ENCODE measurements around the gene TTYH2.
"Not testable (repeated sequence)": the region's sequence is repeated elsewhere in the genome, so short reads cannot be mapped to it uniquely, and the experiment has no call there.

Gene TTYH2

DNA sequence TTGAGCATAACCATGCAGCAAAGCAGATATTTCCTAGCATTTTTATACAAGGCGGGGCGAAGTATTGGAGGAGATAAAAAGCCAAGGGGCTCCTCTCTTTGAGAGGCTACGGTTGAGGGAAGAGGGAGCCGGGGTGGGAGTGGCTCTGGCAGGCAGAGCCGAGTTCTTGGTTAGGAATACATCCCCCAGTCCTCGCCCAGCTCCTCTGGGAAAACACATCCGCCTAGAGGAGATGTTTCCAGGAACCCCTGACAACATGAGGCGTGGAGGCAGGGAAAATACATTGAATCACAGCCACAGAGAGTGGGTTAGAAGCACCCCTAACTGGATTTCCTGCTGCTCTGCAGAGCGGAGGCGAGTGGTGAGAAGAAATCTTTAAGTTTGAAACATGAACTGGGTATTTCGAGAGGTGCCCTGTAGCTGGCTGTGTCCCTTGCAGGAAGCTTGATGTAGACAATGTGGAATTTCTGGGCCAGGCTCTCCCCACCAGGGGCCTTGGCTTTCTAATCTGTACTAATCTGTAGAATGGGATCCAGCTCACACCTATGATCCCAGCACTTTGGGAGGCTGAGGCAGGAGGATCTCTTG lies 27.3 kb downstream of the TTYH2 start:
- DNase-seq, result no peak

DNA sequence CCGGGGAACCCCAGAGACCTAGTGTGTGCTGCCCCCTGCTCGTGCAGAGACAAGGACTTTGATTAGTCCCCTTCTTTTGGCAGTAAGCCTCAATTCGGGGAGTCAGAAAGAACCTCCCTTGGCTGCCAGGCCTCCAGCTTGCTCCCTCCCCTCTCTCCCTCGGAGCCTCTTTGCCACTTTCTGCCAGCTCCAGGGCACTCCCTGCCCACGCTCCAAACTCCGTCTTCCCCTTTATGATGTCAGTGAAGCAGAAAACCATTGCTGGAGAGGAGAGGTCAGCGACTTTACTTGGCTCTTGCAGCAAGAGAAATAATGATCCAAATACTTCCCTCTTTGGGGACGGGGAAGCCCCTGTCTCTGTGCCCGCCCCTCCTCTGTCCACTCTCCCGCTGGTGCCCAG lies 28.1 kb downstream of the TTYH2 start:
- DNase-seq, result no peak

DNA sequence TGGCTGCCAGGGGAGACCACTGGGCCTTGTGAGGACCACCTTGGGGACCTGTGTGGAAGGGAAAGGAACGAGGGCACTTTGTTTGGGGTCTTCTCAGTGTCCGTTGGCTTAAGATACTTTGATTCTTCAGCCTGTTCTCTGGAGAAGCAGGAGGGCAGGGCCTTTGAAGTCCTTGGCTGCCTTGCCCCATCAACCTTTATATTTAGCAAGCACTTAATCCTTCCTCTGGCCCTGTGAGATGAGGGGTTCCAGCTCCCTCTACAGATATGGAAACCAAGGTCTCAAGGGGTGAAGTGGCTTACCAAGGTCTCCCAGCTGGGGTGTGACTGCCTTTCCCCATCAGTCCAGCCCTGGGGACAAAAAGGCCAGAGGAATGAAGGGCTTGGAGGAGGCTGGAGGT lies 28.5 kb downstream of the TTYH2 start:
- DNase-seq, result no peak

DNA sequence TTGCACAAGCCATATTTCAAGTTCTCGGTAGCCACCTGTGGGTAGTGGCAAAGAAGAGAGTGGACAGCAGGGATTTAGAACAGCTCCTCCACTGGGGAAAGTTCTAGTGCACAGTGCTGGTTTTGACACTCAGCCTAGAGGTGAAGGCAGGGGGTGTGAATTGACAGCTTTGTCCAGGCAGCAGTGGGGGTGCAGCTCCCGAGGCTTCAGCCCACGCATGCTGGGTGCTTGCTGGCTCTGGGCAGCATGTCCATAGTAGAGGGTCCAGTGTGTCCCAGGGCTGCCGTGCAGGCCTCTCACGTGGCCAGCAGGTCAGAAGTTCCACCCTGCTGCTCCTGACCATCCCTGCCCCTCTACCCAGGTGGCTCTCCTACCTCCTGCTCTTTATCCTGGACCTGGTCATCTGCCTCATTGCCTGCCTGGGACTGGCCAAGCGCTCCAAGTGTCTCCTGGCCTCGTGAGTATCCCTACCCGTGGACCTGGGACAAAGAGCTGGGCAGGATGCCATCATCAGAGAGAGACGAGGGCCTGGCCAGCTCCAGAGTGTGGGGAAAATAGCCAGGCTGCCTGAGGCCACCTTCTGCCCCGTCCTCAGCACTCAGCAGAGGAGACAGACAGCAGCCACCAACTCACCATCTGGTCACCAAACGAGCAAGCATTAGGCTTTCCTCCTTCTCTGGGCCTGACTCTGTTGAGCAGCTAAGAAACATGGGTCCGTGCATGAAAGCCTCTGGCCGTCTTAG lies 29.8 kb downstream of the TTYH2 start:
- DNase-seq, result no peak

DNA sequence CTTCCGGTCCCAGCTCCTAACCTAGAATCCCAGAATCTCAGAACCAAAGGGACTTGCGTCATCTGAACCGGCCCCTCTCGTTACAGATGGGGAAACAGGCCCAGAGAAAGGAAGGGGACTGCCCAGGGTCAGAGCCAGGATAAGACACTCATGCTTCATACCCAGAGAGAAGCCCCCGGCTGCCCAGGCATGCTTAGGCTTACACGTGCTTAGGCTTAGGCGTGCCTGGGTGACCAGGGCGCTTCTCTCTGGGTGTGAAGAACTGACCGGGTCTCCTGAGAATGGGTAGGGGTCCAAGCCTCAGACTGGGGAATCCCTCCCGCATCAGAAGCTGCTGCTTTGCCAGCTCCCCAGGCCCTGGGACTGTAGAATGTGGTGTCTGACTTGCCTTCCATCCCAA lies 30.8 kb downstream of the TTYH2 start:
- no peak for DNase-seq

- DNase-seq, result no peak
Observed at GRCh38 chr17:74244548-74244947, 31.2 kb downstream of the TTYH2 start.

- DNase-seq, result no peak
Observed at GRCh38 chr17:74245145-74245831, 31.9 kb downstream of the TTYH2 start.

DNA sequence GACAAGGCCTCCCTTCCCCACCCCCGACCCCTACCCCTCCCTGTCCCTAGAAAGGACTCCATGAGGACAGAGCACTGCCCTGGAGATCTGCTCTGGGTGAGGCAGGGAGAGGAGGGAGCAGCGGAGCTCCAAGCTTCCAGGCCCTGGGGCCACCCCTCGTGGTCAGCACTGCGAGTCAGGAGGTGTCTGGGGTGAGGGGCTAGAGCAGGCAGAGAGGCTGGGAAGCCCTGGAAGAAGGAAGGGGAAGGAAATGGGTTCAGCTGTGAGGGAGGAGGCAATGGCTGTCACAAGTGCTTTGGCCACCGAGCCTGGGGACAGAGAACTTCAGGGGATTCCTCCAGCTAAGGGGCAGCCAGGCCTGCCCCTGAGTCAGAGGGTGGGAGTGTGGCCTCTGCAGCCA lies 32.5 kb downstream of the TTYH2 start:
- no peak for DNase-seq

- DNase-seq, result no peak
Observed at GRCh38 chr17:74249590-74250270, 36.4 kb downstream of the TTYH2 start.

DNA sequence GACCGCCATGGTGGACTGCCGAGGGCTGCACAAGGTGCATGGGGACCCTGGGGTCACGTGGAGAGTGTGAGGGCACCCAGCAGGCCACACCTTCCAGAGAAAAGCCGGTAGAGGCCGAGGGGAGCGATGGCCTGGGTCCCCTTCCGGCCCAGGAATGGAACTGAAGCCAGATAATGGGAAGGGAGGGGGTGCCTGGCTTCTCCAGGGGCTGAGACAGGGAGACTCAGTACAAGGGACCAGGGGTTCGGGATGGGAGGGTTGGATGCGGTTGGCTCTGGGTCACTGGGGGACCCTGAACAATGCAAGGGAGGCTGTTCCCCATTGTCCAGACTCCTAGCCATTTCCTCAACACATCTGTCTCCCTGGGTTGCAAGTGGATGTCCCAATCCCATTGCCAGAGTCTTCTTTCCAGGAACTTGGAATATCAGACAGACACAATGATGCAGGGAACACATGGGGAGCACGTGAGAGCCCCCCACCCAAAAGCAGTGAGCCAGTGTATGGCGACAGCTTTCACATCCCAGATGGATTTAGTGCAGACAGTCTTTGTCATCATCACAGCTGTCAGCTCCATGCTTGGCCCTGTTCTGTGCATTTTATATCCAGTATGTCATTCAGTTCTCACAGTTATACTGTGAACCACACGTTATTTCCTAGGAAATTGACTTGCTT lies 37.1 kb downstream of the TTYH2 start:
- no peak for DNase-seq

DNA sequence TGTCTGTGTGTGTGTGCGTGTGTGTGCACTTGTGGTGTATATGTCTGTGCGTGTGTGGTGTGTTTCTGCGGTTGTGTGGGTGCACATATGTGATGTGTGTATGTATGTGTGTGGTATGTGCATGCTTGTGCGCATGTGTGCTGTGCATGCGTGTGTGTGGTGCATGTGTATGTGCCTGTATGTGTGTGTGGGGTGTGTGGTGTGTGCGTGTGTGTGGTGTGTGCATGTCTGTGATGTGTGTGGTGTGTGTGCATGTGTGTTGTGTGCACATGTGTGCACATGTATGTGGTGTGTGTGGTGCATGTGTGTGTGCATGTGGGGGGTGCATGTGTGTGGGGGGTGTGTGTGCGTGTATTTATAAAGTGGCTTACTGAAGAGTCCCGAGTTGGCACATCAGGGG lies 37.7 kb downstream of the TTYH2 start:
- DNase-seq, result no peak

GRCh38 chr17:74251569-74251968 lies 38.2 kb downstream of the TTYH2 start:
- DNase-seq, result no peak

DNA sequence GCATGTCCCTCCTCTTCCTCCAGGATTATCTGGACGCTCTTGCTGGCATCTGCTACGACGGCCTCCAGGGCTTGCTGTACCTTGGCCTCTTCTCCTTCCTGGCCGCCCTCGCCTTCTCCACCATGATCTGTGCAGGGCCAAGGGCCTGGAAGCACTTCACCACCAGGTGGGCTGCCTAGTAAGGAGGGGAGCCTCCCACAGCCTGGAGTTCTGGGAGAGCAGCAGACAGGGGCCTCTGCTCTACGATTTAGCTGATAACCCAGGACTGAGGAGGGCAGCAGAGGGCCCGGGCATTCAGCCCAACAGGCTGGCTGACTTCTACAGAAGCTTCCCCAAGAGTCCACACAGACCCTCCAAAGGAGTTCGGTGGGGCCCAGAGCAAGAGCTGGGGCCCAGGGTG lies 38.8 kb downstream of the TTYH2 start:
- DNase-seq, result no peak

- no peak for DNase-seq
Observed at GRCh38 chr17:74253036-74253435, 39.7 kb downstream of the TTYH2 start.

DNA sequence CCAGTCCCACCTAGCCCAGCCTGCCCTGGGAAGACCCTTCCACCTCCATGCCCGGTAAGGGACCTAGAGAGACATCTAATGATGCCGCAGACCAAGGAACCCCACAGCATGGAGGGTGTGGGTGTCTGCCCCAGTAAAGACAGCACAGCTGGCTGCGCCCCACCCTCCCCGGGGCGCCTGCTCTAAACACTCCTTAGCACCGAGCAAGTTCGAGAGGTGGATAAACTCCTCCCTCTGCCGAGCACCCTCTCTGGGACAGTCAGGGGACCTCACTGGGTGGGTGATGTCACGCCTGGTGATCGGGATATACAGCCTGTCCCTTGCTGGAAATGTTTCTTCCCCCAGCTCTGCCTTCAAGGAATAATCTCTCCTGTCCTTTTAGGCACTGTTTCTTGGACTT lies 43.9 kb downstream of the TTYH2 start:
- no peak for DNase-seq

GRCh38 chr17:74259667-74260524 lies 46.5 kb downstream of the TTYH2 start:
- DNase-seq, result no peak

GRCh38 chr17:74260525-74260850 lies 47.1 kb downstream of the TTYH2 start:
- no peak for DNase-seq

DNA sequence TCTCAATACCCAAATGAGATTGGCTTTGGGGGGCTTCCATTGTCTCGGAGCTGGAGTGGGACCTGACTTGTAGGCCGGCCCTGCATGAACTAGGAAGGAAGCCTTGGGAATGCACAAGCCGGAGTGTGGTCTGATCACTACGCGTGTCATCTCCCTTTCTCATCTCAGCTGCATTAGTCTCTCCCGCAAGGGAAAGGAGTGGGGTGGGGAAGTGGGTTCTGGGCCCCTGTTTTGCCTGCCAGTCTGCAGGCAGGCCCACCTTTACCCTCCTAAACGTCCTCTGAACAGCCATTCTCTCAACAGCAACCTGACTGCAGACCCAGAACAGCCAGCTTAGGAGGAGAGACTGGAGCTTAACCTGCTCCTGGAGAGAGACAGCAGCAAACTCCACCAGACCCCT lies 49.2 kb downstream of the TTYH2 start:
- no peak for DNase-seq

GRCh38 chr17:74267054-74267453 lies 53.7 kb downstream of the TTYH2 start:
- DNase-seq, result not testable (repeated sequence)

GRCh38 chr17:74267579-74267978 lies 54.2 kb downstream of the TTYH2 start:
- DNase-seq, result no peak

DNA sequence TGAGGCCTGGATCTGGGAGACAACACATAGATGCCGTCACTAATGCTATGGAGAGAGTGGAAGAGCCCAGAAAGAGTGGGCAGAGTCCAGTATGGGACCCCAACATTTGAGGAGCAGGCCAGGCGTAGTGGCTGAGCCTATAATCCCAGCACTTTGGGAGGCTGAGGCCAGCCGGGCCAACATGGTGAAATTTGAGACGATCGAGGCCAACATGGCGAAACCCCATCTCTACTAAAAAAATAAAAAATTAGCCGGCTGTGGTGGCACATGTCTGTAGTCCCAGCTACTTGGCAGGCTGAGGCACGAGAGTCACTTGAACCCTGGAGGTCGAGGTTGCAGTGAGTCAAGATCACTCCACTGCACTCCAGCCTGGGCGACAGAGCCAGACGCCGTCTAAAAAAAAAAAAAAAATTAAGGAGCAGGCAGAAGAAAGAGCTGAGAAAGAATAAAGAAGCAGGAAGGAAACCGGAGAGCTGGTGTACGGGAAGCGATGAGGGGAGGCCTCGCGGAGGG lies 54.7 kb downstream of the TTYH2 start:
- DNase-seq, result no peak

DNA sequence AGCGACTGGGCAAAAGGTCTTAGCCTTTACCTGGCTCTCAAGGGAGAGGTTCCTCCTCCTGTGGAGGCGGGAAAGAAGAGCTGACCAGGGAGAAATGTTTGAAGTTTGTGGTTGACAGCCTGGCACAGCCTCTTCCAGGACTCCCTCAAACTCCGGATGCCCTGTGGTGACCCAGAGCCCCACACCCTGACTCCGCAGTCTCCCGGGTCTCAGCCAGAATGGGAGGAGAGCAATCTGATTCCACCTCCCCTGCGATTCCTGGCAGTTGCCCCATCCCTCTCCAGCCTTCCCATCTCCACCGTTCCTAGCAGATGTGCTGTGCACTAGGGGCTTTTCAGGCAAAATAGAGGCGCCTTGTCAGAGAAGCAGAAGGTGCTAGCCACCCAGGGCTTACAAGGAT lies 55.2 kb downstream of the TTYH2 start:
- DNase-seq, result no peak

Data from CD4-positive, alpha-beta T cell treated with Interleukin-4 for 4 hours (primary cell).